ENCODE results near the gene SERPINA1. TPM values are rescaled to one million over a fixed set of nuclear protein-coding genes. Genes with fewer than 3 reads are reported as not detected.

The SERPINA1 gene
- total and polyA plus RNA-seq, 4 donors = 10,220 to 47,972 (median 25,583) TPM

GRCh38 chr14:94341656-94342333, 46.6 kb downstream of the SERPINA1 start:
- WGBS = 67% methylated on average over 5 of the region's 5 CpGs
- Histone ChIP-seq H3K9ac (ENCODE audit: low read depth in 1 of 2, low read length in 2 of 2) (no peak overlapping the region), H3K4me1 (ENCODE audit: control insufficient read depth in 4 of 4, insufficient read depth in 4 of 4, low read length in 3 of 4) (peaks cover 0 to 42% (median 29%) of the 10 kb centered on the region in 4 donors), H3K27me3 (ENCODE audit: control insufficient read depth in 4 of 4, insufficient read depth in 4 of 4, low read length in 3 of 4) (no peaks in the 10 kb centered on the region), H3K36me3 (ENCODE audit: control insufficient read depth in 4 of 4, insufficient read depth in 3 of 4, low read depth in 1 of 4, low read length in 3 of 4) (no peaks in the 10 kb centered on the region), H3K27ac (ENCODE audit: low read depth in 1 of 2, low read length in 2 of 2) (peak overlapping the region; percentile 20 to 46), H3K9me3 (ENCODE audit: control insufficient read depth in 4 of 4, low read length in 3 of 4) (no peaks in the 10 kb centered on the region), H3K4me3 (ENCODE audit: low read depth in 1 of 3, low read length in 3 of 3) (no peak overlapping the region)
- no peak for DNase-seq (ENCODE audit: low spot score)
- TF ChIP-seq NR2F2 (IDR thresholded peaks at IDR 0.05) (no peak), SP1 (IDR thresholded peaks at IDR 0.05) (no peak), REST (IDR thresholded peaks at IDR 0.05) (no peak), HNF4G (IDR thresholded peaks at IDR 0.05) (no peak), MAX (IDR thresholded peaks at IDR 0.05) (no peak), ATF3 (IDR thresholded peaks at IDR 0.05) (no peak), RXRA (IDR thresholded peaks at IDR 0.05) (no peak), YY1 (IDR thresholded peaks at IDR 0.05) (no peak), TAF1 (conservative IDR thresholded peaks at IDR 0.05) (no peak), HNF4A (conservative IDR thresholded peaks at IDR 0.05) (no peak), JUND (IDR thresholded peaks at IDR 0.05) (no peak), ZBTB33 (IDR thresholded peaks at IDR 0.05) (no peak), FOXA1 (IDR thresholded peaks at IDR 0.05) (no peak), RAD21 (IDR thresholded peaks at IDR 0.05) (no peak), GABPA (IDR thresholded peaks at IDR 0.05 in 1 of 2, conservative IDR thresholded peaks at IDR 0.05 in 1 of 2) (no peak), EGR1 (IDR thresholded peaks at IDR 0.05; ENCODE audit: low read depth in 2 of 2) (no peak), FOXA2 (IDR thresholded peaks at IDR 0.05) (no peak)

GRCh38 chr14:94340533-94340932, 47.9 kb downstream of the SERPINA1 start:
- no peaks in the 10 kb centered on the region for H3K36me3 ChIP-seq (ENCODE audit: control insufficient read depth in 4 of 4, insufficient read depth in 3 of 4, low read depth in 1 of 4, low read length in 3 of 4)
- H3K9me3 ChIP-seq (ENCODE audit: control insufficient read depth in 4 of 4, low read length in 3 of 4) = no peaks in the 10 kb centered on the region
- no peak overlapping the region for H3K4me3 ChIP-seq (ENCODE audit: low read depth in 1 of 3, low read length in 3 of 3)
- no peak for DNase-seq (ENCODE audit: low spot score)
- no peak overlapping the region for H3K9ac ChIP-seq (ENCODE audit: low read depth in 1 of 2, low read length in 2 of 2)
- H3K4me1 ChIP-seq (ENCODE audit: control insufficient read depth in 4 of 4, insufficient read depth in 4 of 4, low read length in 3 of 4) = peaks cover 0 to 42% (median 29%) of the 10 kb centered on the region in 4 donors
- no peaks in the 10 kb centered on the region for H3K27me3 ChIP-seq (ENCODE audit: control insufficient read depth in 4 of 4, insufficient read depth in 4 of 4, low read length in 3 of 4)
- H3K27ac ChIP-seq (ENCODE audit: low read depth in 1 of 2, low read length in 2 of 2) = peak overlapping the region; percentile 37 to 55
- TF ChIP-seq RXRA (IDR thresholded peaks at IDR 0.05) = peak; percentile 76 to 80
- no peak for TF ChIP-seq EGR1 (IDR thresholded peaks at IDR 0.05; ENCODE audit: low read depth in 2 of 2)
- no peak for TF ChIP-seq ZBTB33 (IDR thresholded peaks at IDR 0.05)
- no peak for TF ChIP-seq FOXA1 (IDR thresholded peaks at IDR 0.05)
- no peak for TF ChIP-seq HNF4G (IDR thresholded peaks at IDR 0.05)
- peak; percentile 50 for TF ChIP-seq FOXA2 (IDR thresholded peaks at IDR 0.05)
- no peak for TF ChIP-seq REST (IDR thresholded peaks at IDR 0.05)
- no peak for TF ChIP-seq TAF1 (conservative IDR thresholded peaks at IDR 0.05)
- peak; percentile 40 for TF ChIP-seq MAX (IDR thresholded peaks at IDR 0.05)
- peak; percentile 76 to 78 for TF ChIP-seq HNF4A (conservative IDR thresholded peaks at IDR 0.05)
- TF ChIP-seq RAD21 (IDR thresholded peaks at IDR 0.05) = peak in 1 of 2 donors; percentile 29
- peak; percentile 32 for TF ChIP-seq NR2F2 (IDR thresholded peaks at IDR 0.05)
- TF ChIP-seq ATF3 (IDR thresholded peaks at IDR 0.05) = no peak
